Measurements from ENCODE around the gene MLC1.
"Not testable (repeated sequence)": the region's sequence is repeated elsewhere in the genome, so short reads cannot be mapped to it uniquely, and the experiment has no call there.

The MLC1 gene

DNA sequence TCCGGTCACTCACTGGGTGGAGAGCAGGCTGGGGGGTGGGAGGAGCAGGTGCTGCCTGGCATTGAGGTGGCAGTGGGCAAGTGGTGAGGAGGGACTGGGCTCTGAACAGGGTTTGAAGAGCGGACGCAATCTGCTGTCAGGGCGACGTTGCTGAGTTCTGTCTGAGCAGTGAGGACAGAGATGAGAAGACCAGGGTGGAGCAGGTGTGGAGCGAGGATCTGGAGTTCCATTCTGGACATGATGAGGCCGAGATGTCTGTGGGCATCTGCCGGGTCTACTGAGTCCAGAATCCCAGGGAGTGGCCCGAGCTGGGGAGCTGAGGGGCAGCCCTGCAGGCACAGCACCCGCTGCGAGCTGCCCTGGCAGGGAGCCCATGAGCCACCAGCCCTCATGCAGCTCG, 2.4 kb upstream of the MLC1 start:
- H3K9me3 ChIP-seq (ENCODE audit: severe bottlenecking) = no peaks in the 10 kb centered on the region
- no peaks in the 10 kb centered on the region for H3K27me3 ChIP-seq (ENCODE audit: insufficient read depth, poor library complexity, severe bottlenecking)
- H3K36me3 ChIP-seq (ENCODE audit: low read depth) = no peaks in the 10 kb centered on the region
- ATAC-seq (ENCODE audit: low read depth) (no peak), DNase-seq (ENCODE audit: low spot score) (no peak)
- TF ChIP-seq, protein P1, sequence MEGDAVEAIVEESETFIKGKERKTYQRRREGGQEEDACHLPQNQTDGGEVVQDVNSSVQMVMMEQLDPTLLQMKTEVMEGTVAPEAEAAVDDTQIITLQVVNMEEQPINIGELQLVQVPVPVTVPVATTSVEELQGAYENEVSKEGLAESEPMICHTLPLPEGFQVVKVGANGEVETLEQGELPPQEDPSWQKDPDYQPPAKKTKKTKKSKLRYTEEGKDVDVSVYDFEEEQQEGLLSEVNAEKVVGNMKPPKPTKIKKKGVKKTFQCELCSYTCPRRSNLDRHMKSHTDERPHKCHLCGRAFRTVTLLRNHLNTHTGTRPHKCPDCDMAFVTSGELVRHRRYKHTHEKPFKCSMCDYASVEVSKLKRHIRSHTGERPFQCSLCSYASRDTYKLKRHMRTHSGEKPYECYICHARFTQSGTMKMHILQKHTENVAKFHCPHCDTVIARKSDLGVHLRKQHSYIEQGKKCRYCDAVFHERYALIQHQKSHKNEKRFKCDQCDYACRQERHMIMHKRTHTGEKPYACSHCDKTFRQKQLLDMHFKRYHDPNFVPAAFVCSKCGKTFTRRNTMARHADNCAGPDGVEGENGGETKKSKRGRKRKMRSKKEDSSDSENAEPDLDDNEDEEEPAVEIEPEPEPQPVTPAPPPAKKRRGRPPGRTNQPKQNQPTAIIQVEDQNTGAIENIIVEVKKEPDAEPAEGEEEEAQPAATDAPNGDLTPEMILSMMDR (IDR thresholded peaks at IDR 0.05; ENCODE audit: poor library complexity, severe bottlenecking) = no peak
- no peak overlapping the region for H3K27ac ChIP-seq (ENCODE audit: poor library complexity, severe bottlenecking)
- H3K4me1 ChIP-seq (ENCODE audit: insufficient read depth, poor library complexity, severe bottlenecking) = peaks cover 10% of the 10 kb centered on the region
- no peak overlapping the region for H3K4me3 ChIP-seq (ENCODE audit: severe bottlenecking)

DNA sequence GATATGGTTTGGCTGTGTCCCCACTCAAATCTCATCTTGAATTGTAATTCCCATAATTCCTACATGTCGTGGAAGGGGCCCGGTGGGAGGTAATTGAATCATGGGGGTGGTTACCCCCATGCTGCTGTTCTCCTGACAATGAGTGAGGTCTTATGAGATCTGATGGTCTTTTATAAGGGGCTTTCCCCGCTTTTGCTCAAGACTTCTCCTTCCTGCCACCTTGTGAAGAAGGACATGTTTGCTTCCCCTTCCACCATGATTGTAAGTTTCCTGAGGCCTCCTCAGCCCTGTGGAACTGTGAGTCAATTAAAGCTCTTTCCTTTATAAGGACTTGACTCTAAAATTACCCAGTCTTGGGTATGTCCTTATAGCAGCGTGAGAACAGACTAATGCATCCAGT, 1.7 kb upstream of the MLC1 start:
- not testable (repeated sequence) for H3K27ac ChIP-seq (ENCODE audit: poor library complexity, severe bottlenecking); H3K9me3 ChIP-seq (ENCODE audit: severe bottlenecking); H3K36me3 ChIP-seq (ENCODE audit: low read depth); H3K4me3 ChIP-seq (ENCODE audit: severe bottlenecking); DNase-seq (ENCODE audit: low spot score); ATAC-seq (ENCODE audit: low read depth); H3K27me3 ChIP-seq (ENCODE audit: insufficient read depth, poor library complexity, severe bottlenecking)
- H3K4me1 ChIP-seq (ENCODE audit: insufficient read depth, poor library complexity, severe bottlenecking) = peaks cover 10% of the 10 kb centered on the region

DNA sequence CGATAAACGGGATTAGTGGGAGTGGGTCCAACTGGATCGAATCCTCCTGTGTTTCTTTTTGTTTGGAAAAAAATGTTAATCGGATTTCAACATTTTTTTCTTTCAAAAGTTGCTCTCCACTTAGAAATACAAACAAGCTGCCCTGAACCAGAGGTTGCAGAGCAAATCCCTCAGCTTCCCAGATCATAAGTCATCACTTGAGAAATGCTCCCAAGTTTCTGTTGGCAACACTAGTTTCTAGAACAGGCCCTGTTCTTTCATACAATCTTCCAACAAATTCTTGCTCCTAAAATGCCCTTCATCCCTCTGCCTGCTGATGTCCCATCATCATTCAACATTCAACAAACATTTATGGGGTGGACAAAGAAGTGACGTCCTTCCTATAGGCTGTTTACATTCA, 1.3 kb upstream of the MLC1 start:
- H3K4me1 ChIP-seq (ENCODE audit: insufficient read depth, poor library complexity, severe bottlenecking) = peaks cover 10% of the 10 kb centered on the region
- H3K27me3 ChIP-seq (ENCODE audit: insufficient read depth, poor library complexity, severe bottlenecking) = no peaks in the 10 kb centered on the region
- no peak overlapping the region for H3K27ac ChIP-seq (ENCODE audit: poor library complexity, severe bottlenecking)
- no peak overlapping the region for H3K4me3 ChIP-seq (ENCODE audit: severe bottlenecking)
- H3K36me3 ChIP-seq (ENCODE audit: low read depth) = no peaks in the 10 kb centered on the region
- DNase-seq (ENCODE audit: low spot score) = no peak
- TF ChIP-seq, protein P1 (IDR thresholded peaks at IDR 0.05; ENCODE audit: poor library complexity, severe bottlenecking) = no peak
- H3K9me3 ChIP-seq (ENCODE audit: severe bottlenecking) = no peaks in the 10 kb centered on the region
- ATAC-seq (ENCODE audit: low read depth) = no peak

DNA sequence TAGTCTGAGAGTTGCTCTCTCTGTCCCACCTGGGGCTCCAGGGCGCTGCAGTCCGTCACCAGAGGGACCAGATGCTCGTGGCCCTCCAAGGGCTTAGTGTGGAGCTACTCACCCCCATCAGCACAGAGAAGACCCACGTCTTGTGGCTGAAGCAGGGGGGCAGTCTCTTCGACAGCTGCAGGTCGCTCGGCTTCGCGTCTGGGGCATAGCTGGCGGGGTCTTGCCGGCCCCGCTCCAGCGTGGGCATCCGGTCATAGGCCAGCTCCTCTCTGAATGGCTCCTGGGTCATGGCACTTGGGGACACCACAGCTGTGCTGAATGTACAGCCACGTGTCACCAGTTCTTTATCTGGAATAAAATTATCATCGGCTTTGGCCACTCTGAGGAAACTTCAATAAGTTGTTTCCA, 608 bp downstream of the MLC1 start:
- no peak overlapping the region for H3K4me3 ChIP-seq (ENCODE audit: severe bottlenecking)
- H3K36me3 ChIP-seq (ENCODE audit: low read depth) = no peaks in the 10 kb centered on the region
- no peaks in the 10 kb centered on the region for H3K27me3 ChIP-seq (ENCODE audit: insufficient read depth, poor library complexity, severe bottlenecking)
- peaks cover 10% of the 10 kb centered on the region for H3K4me1 ChIP-seq (ENCODE audit: insufficient read depth, poor library complexity, severe bottlenecking)
- no peak overlapping the region for H3K27ac ChIP-seq (ENCODE audit: poor library complexity, severe bottlenecking)
- no peaks in the 10 kb centered on the region for H3K9me3 ChIP-seq (ENCODE audit: severe bottlenecking)
- no peak for ATAC-seq (ENCODE audit: low read depth)
- TF ChIP-seq, protein P1 (IDR thresholded peaks at IDR 0.05; ENCODE audit: poor library complexity, severe bottlenecking) = no peak
- no peak for DNase-seq (ENCODE audit: low spot score)

DNA sequence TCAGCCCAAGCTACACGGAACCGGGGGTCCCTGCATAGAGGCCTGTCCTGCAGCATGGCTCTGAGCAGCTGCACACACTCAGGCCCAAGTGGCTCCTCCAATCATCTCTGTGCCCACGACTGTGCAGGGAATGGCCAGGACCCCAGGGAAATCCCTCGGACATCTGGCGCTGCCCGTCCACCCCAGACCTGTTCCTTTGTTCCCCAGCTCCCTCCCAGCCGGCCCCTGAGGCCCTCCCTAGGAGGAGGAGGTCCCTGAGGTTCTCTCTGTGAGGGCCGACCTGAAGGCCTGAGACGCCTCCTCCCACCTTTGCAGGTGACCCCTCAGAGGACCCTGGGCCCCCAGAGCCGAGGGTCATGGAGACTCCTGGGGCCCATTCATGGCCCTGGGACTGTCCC, 1.1 kb downstream of the MLC1 start:
- DNase-seq (ENCODE audit: low spot score) = no peak
- no peak overlapping the region for H3K4me3 ChIP-seq (ENCODE audit: severe bottlenecking)

More for the DNA sequence above, 1.1 kb downstream of the MLC1 start:
- ATAC-seq (ENCODE audit: low read depth) = no peak
- Histone ChIP-seq H3K27me3 (ENCODE audit: insufficient read depth, poor library complexity, severe bottlenecking) (no peaks in the 10 kb centered on the region), H3K36me3 (ENCODE audit: low read depth) (no peaks in the 10 kb centered on the region), H3K9me3 (ENCODE audit: severe bottlenecking) (no peaks in the 10 kb centered on the region), H3K4me1 (ENCODE audit: insufficient read depth, poor library complexity, severe bottlenecking) (peaks cover 10% of the 10 kb centered on the region), H3K27ac (ENCODE audit: poor library complexity, severe bottlenecking) (no peak overlapping the region)
- TF ChIP-seq, protein P1 (IDR thresholded peaks at IDR 0.05; ENCODE audit: poor library complexity, severe bottlenecking) = no peak

All from RWPE2 (cell line).